NCI-H82 treated with DMSO at 0.1 percent for 48 hours (cell line): ENCODE results near the gene FADS1.

ENCODE experiments used
- DNase-seq: peaks from one replicate; lab custom pipeline; 2025; ENCODE audit not compliant: unreplicated experiment; lab: John Stamatoyannopoulos, UW

FADS1 gene

GRCh38 chr11:61827571-61828378 lies 11.0 kb upstream of the FADS1 start, which contains the start of gene FADS2:
Gene FADS2 (plus strand): TSS chr11:61828300. CDS start chr11:61828391, 91 bp downstream.
- DNase-seq = peak; percentile 92

- no peak for DNase-seq
Observed at GRCh38 chr11:61826930-61827570, 10.2 kb upstream of the FADS1 start.

GRCh38 chr11:61820174-61820573 lies 3.4 kb upstream of the FADS1 start:
- peak; percentile 17 for DNase-seq

GRCh38 chr11:61817471-61818202 lies 834 bp upstream of the FADS1 start:
- no peak for DNase-seq

- DNase-seq = no peak
Observed at GRCh38 chr11:61815790-61816735, 740 bp downstream of the FADS1 start.

- DNase-seq = peak; percentile 73
Observed at GRCh38 chr11:61814958-61815789, 1.6 kb downstream of the FADS1 start.

- DNase-seq = no peak
Observed at GRCh38 chr11:61814247-61814957, 2.4 kb downstream of the FADS1 start.

- DNase-seq = no peak
Observed at GRCh38 chr11:61812736-61813411, 3.9 kb downstream of the FADS1 start.

- DNase-seq = no peak
Observed at GRCh38 chr11:61811831-61812230, 5.0 kb downstream of the FADS1 start.

GRCh38 chr11:61810671-61811175 lies 6.1 kb downstream of the FADS1 start:
- DNase-seq = no peak

GRCh38 chr11:61806785-61807184 lies 10.0 kb downstream of the FADS1 start:
- no peak for DNase-seq

GRCh38 chr11:61805146-61805545 lies 11.7 kb downstream of the FADS1 start:
- DNase-seq = no peak

GRCh38 chr11:61803889-61804647 lies 12.7 kb downstream of the FADS1 start:
- DNase-seq = no peak

GRCh38 chr11:61802605-61803004 lies 14.2 kb downstream of the FADS1 start:
- no peak for DNase-seq

- DNase-seq = no peak
Observed at GRCh38 chr11:61800331-61801281, 16.2 kb downstream of the FADS1 start.

- no peak for DNase-seq
Observed at GRCh38 chr11:61799665-61800284, 17.0 kb downstream of the FADS1 start.
